LNCAP (cell line): ENCODE measurements around the gene JAKMIP2.

ENCODE experiments used
- TF ChIP-seq, protein P1 (sequence below): fragments of 450-650 bp; IDR thresholded peaks from 2 replicates; pipeline ENCODE4 v1.5.1; 2017; ENCODE audit warnings: mild to moderate bottlenecking

The JAKMIP2 gene

DNA sequence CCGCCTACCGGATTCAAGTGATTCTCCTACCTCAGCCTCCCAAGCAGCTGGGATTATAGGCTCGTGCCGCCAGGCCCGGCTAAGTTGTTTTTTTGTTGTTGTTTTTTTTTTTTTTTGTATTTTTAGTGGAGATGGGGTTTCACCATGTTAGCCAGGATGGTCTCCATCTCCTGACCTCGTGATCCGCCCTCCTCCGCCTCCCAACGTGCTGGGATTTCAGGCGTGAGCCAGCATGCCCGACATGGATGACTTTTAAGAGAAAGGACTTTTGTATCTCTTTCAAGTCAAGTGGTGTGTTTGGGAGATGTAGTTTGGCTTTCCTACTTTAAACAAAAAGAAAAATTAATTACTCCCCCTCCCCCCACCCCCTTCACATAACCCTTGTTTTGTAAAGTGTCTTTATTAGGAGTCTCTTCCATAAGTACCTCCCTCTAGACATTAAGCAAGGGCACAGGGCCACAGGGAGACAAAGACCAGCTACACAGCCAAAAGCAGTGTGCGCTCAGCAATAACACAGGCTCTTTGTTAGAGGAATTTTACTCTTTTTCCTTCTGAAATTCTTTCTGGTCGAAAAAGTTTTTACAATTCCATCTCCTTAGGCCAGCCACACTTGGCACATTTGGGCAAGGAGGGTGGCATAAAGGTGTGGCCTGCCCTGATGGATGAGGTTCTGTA, 31.2 kb downstream of the JAKMIP2 start:
- TF ChIP-seq, protein P1, sequence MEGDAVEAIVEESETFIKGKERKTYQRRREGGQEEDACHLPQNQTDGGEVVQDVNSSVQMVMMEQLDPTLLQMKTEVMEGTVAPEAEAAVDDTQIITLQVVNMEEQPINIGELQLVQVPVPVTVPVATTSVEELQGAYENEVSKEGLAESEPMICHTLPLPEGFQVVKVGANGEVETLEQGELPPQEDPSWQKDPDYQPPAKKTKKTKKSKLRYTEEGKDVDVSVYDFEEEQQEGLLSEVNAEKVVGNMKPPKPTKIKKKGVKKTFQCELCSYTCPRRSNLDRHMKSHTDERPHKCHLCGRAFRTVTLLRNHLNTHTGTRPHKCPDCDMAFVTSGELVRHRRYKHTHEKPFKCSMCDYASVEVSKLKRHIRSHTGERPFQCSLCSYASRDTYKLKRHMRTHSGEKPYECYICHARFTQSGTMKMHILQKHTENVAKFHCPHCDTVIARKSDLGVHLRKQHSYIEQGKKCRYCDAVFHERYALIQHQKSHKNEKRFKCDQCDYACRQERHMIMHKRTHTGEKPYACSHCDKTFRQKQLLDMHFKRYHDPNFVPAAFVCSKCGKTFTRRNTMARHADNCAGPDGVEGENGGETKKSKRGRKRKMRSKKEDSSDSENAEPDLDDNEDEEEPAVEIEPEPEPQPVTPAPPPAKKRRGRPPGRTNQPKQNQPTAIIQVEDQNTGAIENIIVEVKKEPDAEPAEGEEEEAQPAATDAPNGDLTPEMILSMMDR = no peak

DNA sequence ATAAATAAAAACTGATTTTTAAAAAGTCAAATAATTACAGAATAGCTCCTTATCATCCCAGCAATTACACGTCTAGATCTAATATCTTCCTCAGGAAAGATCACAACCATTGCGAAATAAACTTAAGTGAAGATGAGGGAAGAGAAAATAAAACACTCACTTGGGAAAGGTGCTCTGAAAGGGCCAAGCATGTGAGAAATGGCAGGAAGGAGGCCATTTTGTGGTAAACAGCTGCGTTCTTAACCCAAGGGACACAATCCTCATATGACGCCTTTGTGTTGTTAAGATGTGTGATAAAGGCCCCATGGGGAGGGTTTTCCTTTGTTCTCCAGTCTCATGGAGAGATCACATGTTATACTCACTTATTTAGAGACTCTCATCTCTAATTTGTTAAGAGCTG, 32.5 kb downstream of the JAKMIP2 start:
- TF ChIP-seq, protein P1 = no peak

GRCh38 chr5:147748590-147748989, 33.9 kb downstream of the JAKMIP2 start:
- TF ChIP-seq, protein P1 = no peak

DNA sequence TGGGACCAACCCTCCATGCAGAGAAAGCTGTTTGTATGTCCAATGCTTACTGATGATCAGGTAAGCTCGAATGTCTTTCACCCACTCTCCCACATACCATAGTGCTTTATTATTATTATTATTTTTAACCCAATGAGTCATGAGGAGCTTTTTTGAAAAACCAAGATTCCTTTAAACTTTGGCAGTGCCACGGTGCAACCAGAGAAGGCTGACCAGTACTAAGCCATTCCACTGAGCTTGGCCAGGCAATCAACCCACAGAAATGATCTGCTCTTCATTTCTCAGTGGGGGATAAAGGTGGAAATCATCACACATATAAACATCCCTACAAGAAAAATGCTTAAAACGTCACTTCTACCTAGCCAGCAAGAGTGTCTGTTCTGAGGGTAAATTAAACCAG, 35.5 kb downstream of the JAKMIP2 start:
- TF ChIP-seq, protein P1 = no peak

DNA sequence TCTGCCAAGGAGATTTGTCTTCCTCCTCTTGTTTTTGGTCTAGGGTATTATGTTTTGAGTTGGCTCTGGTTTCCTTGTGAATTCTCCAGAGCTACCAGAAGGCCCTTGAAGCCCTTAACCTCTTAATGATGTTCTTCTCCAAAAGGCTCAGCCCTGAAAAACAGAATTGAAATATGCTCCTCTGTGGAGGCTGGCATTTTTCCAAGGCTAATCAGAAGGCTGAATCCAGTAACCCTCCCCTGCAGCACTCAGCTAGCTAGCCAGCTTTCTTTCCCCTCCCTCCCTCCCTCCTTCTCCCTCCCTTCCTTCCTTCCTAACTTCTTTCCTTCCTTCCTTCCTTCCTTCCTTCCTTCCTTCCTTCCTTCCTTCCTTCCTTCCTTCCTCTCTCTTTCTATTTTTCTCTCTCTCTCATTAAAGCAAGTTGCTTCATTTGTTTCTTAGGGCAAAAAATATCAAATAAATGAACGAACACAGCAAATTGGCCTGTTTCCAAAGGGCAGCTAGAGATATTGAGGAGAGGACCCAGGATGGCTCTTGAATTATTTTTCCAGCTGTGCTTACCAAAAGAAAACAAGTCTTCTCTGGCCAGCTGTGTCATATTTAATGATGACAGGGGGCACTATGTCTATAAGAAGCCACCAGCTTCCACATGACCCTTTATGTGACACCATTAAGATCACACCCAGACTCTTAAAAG, 38.7 kb downstream of the JAKMIP2 start:
- TF ChIP-seq, protein P1 = no peak

- TF ChIP-seq, protein P1 = no peak
These were observed 39.5 kb downstream of the JAKMIP2 start for GRCh38 chr5:147743012-147743411.

- TF ChIP-seq, protein P1 = no peak
These were observed 40.4 kb downstream of the JAKMIP2 start for GRCh38 chr5:147742151-147742550.
